OCI-LY7 (cell line): Measurements from ENCODE around the gene BEAN1.

Experiments
- EZH2phosphoT487 ChIP-seq: fragments of 200-600 bp; sonication (generic); IDR thresholded peaks from 2 replicates; pipeline ENCODE4 v1.6.1; 2018; ENCODE audit warnings: low read depth, borderline replicate concordance, mild to moderate bottlenecking, mixed run types, antibody characterized with exemption, low read length, moderate library complexity, mixed read lengths
- TF ChIP-seq, protein P1 (sequence below): fragments of 200-600 bp; sonication (generic); conservative IDR thresholded peaks from 2 replicates; pipeline ENCODE4 v1.5.1; 2014; ENCODE audit warnings: mild to moderate bottlenecking, antibody characterized with exemption, low read length, moderate library complexity, mixed read lengths

- TF ChIP-seq, protein P1, sequence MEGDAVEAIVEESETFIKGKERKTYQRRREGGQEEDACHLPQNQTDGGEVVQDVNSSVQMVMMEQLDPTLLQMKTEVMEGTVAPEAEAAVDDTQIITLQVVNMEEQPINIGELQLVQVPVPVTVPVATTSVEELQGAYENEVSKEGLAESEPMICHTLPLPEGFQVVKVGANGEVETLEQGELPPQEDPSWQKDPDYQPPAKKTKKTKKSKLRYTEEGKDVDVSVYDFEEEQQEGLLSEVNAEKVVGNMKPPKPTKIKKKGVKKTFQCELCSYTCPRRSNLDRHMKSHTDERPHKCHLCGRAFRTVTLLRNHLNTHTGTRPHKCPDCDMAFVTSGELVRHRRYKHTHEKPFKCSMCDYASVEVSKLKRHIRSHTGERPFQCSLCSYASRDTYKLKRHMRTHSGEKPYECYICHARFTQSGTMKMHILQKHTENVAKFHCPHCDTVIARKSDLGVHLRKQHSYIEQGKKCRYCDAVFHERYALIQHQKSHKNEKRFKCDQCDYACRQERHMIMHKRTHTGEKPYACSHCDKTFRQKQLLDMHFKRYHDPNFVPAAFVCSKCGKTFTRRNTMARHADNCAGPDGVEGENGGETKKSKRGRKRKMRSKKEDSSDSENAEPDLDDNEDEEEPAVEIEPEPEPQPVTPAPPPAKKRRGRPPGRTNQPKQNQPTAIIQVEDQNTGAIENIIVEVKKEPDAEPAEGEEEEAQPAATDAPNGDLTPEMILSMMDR = no peak
- TF ChIP-seq EZH2phosphoT487 = no peak
Measured at GRCh38 chr16:66432429-66432828, 5.3 kb downstream of the BEAN1 start.
